Stimulated activated CD8-positive, alpha-beta memory T cell treated with anti-CD3 and anti-CD28 coated beads, Interleukin-7, amount 100 ng/mL, for 1 hour (primary cell): ENCODE measurements around the gene GLP1R.

Source experiments
- DNase-seq, 2 donors: peaks; one replicate each; pipeline ENCODE4 v3.0.0-alpha.2; 2020; ENCODE audit warnings: low read depth in 2 of 2

GLP1R gene

DNA sequence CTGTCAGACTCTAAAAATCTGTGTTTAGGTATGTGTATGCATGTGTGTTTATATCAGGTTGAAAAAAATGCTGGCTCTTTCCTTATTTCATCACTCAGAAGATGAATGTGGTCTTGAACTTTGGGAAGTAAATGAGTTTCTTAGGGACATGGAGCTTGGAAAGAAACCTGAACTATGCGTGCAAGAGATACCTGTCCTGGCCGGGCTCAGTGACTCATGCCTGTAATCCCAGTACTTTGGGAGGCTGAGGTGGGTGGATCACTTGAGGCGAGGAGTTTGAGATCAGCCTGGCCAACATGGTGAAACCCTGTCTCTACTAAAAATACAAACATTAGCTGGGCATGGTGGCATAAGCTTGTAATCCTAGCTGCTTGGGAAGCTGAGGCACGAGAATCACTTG is 4.4 kb upstream of the GLP1R start:
- no peak for DNase-seq

DNA sequence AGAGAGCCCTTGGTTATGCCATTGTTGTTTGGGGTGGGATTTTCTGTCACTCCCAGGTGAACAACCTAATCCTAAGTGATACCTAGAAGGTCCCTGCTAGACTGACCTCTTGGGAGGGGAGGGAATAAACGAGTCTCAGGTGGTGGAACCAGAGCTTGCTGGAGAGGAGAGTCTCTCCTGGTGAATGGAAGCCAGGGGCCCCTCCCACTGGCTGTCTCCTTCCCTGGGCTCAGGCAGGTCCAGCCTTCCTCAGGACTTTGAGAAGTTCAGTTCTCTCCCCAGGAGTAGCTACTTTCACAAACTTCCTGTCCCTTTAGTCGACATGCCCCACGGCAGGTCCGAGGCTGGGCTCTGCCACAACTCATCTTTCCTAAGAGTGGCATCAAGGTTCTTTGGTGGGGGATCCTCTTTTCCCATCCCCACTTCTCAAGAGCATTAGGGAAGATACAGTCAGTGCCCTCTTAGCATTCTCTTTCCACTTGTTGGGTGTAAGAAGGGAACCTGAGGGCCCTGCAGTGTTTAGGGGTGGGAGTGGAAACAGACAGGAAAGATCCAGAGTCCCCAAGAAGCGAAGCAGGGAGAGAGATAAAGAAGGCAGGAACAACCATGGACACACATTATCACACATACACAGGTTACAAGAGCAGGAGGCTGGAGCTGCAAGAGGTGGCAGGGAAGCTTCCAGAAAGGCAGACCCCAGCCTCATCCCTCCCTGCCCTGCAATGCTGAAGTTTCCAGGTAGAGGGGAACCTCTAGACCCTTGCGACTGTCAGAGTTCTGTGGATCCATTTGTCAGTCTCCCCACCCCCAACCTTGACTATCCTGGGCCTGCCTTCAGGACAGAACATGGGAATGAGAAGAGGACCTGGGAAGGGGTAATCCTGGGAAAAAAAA is 900 bp upstream of the GLP1R start:
- DNase-seq: no peak

DNA sequence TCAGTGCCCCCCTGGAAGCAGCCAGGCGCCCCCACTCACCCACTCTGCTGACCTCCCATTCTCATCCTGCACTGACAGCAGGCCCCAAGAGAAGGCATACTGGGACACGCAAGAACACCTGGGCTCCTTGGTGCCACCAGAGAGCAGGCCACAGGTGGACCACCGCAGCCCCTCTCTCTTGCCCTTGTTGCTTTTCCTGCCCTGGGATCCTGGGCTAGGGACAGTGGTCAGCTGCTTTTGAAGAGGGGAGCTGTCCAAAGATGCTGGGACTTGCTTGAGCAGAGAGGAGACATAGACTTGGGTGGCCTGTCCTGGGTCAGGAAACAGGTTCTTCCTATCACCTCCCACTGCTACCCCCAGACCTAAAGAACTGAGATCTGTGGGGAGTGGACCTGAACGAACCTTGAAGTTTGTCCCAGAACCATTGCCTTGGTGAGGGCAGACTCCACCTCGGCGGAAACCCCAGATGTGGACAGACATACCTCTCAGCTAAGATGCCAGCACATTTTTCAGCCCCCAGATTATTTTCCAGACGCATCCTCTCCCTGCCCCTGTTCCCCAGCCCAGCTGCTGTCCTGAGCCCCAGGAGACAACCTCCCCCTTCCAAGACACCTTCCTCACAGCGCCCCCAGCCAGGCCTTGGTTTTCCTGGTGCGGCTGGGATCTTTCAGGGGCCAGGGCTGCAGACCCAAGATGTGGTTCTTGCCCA is 1.1 kb downstream of the GLP1R start:
- no peak for DNase-seq

GRCh38 chr6:39050453-39051112 is 2.0 kb downstream of the GLP1R start:
- no peak for DNase-seq

DNA sequence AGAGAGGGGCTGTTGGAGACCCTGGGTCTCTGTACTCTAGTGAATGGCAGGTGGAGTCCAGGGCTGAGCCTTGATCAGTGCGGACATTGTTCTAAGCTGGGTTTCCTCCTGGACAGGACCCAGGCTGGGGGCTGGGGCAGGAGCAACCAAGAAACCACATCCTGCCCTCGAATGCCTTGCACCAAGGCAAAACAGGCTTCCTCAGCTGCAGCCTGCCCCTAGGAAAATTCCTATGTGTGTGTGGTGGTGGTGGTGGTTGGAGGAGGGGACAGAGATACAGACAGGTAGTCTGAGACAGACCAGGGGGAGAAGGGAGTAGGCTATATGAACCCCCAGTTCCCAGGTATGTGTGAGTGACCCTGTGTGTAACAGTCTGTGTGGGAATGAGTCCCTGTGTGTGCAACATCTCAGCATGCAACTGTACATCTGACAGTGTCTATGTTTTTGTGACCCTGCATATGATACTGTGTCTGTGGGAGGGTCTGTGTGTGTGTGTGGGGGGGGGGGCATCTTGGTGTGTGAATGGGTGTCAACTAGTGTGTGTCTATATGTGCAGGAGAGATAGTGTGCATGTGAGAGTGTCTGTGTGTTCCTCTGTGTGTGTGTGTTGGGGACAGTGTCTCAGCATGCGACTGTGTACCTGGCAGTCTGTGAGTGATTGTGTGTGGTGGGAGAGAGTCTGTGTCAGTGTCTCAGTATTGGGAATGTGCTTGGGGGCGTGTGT is 3.0 kb downstream of the GLP1R start:
- DNase-seq: no peak

DNA sequence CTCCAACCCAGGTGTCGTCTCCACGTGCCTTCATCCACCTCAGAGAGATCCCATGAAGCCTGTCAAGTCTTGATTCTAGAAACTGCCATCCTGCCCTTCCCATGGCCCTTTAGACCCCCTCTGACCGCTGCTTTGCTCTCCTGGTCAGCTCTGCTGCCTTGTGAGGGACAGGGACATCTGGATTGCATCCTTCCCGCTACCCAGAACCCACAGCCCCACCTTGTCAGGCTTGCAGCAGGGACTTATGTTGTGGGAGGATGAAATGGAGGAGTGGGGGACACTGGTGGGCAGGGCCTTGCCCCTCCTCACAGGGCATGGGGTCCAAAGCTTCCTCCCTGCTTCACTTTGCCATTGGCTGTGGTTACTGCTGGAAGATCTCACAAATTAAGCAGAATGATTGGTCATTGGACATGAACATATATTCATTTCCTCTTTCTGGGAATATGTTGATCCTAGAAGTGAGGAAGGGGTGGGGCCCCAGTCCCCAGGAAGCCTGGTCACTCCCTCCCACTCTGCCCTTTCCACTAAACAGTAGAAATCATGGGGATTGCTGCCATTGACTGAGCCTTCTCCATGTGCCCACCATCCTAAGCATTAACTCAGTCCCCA is 4.5 kb downstream of the GLP1R start:
- DNase-seq: no peak

DNA sequence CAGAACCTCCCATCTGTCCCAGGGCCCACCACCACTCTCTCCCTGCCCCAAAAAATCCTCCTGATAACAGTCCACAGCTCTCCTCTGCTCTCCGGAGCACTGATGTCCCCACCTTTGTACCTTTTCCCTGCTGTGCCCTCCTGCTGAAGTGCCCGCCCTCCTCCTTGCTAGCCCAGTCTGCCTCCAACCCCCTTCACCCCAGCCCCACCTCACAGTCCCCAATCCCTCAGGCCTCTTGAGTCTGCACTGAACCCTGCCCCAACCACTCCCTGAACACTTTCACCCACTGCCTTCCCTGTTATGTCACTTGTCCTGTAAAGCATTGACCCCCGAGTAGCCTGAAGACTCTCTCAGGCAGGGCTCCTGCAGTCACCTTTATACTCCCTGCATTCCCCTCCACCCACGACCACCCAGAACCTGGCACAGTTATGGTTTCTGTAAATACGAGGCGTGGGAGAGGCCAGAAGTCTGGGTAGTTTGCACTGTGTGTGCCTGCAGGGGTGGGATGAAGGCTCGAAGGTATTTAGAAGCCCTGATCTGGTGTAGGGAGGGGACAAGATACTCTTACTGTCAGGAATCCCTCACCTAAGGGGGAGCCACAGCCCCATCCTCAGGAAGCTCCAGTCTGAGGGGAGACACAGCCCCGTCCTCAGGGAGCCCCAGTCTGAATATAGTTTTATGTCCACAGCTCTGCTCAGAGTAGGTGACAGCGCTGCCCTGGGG is 5.4 kb downstream of the GLP1R start:
- DNase-seq: no peak

- DNase-seq: no peak
Measured at GRCh38 chr6:39054577-39055142, 6.1 kb downstream of the GLP1R start.

DNA sequence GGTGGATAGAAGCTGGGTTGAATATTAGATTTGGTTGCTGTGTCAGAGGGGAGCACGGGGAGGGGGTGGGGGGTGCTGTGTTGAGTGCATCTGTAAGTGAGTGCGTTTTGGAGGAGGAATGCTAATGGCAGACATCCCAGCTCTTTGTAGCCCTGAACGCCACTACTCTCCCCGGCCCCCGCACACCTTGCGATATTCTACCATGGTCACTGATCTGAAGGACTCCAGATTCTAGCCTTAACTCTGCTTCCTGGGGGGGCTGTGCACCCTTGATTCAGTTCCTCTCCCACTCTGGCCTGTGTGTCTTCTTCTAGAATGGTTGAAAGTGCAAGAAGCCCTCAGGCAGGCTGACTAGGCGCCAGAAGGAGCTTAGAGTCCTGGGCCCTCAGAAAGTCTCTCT is 7.1 kb downstream of the GLP1R start:
- no peak for DNase-seq

- no peak for DNase-seq
Measured at GRCh38 chr6:39056191-39056590, 7.6 kb downstream of the GLP1R start.

- no peak for DNase-seq
Measured at GRCh38 chr6:39056681-39057080, 8.1 kb downstream of the GLP1R start.

GRCh38 chr6:39057251-39058155 is 8.9 kb downstream of the GLP1R start:
- DNase-seq: no peak

DNA sequence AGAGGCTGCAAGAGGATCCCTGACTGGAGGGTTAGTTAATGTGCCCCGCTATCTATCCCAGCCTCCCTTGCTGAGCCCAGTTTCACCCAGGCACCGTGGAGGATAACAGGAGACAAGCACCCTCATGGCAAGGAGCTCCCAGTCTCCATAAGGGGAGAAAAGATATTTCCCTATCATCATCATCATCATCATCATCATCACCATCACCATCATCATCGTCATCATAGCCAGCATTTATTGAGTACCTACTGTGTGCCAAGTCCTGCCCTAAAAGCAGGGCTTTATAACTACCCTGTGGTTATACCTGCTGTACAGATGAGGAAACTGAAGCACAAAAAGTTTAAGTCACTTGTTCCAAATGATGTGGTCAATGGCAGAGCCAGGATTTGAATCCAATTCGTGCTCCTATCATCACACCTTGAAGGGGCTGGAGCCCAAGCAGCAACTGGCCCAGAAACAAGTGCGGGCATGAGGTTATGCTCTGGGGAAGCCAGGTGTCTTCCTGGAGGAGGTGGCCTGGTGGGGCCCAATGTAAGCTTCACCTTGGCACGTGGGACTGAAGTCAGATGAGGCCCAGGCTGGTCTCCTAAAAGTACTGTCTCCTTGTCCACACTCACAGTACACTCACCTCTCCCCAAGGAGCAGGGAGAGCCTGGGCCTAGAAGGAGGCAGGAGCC is 10.0 kb downstream of the GLP1R start:
- no peak for DNase-seq

DNA sequence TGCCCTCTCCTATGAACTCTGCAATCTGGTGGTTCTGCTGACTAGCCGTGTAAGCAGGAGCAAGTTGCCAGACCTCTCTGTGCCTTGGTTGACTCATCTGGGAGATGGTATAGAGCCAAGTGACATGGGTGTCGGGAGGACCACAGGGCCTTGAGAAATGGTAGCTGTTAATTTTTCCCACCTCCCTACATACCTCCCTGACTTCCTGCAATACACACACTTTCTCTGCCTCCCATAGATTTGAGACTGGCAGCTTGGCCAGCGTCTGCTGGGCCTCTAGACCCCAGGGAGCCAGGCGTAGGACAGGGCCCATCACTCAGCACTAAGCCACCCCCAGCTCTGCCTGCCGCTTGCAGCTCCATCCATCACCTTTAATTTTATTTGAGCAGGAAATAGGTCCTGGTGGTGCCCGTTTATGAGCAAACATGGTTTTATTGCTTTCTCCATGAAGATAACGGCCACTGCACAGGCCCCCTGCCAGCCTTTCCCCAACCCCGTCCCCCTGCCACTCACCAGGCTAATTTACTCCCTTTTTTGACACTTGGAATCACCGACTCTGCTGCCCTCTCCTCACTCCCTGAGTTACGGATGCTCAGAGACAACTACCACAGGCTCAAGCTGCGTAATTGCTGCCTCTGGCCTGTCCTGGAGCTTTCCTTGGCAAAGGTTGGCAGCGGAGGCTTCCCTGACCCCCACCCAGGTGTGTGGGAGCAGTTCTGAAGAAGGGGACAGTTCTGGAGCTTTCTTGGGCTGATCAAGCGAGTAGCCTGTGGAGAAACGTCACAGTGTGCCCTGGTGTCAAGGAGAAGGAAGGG is 11.1 kb downstream of the GLP1R start:
- DNase-seq: no peak

DNA sequence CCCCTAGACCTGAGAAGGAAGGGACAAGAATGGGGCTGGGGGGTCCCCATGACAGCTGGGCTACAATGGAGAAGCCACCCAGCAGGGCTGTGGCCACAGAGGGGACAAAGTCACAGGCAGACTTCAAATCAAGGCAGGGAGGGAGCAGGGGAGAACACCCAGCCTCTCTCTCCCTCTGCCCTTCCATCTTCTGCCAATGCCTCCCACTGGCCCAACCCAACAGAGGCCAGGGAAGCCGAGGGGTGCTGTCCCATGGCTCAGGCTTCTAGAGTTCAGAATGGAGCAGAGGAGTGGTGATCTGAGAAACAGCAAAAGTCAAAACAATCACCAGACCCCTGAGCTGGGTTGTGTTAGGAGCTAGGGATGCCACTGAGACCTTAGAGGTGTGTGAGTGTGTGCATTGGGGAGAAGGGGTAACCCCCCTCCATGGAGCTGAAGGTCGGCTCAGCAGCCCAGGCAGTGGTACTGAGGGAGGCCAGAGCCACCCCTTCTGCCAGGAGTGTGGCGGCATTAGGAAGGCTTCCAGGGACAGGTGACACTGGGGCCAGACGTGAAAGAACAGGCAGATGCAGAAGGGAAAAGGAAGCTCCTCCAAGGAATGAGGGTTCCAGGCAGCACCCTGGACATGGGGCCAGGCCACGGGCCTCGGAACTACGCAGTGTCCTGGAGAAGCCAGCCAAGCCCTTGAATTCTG is 12.0 kb downstream of the GLP1R start:
- DNase-seq: no peak

- DNase-seq: no peak
Measured at GRCh38 chr6:39061182-39061581, 12.6 kb downstream of the GLP1R start.

GRCh38 chr6:39061588-39061987 is 13.0 kb downstream of the GLP1R start:
- no peak for DNase-seq
